HepG2 (cell line): ENCODE measurements around the gene VIT. TPM values are rescaled to one million over a fixed set of nuclear protein-coding genes. Genes with fewer than 3 reads are reported as not detected.

Source experiments
- ATAC-seq: fragments of 200-7000 bp; cut with Tn5 transposase; 3 replicates; pipeline ENCODE4 v1.9.1; 2020; ENCODE audit warnings: mild to moderate bottlenecking, moderate library complexity
- BruUV-seq: library from RNA; stranded (reverse); fragments of 400-500 nt; replicated peaks from 2 replicates; lab custom pipeline; 2021; lab: Mats Ljungman, UMichigan
- CTCF ChIA-PET: fragments of 300-600 bp; formaldehyde crosslinking; extraction: SDS; loops from one replicate; lab custom pipeline; 2021; ENCODE audit warnings: low total read pairs, inconsistent platforms, low intra/inter-chr PET ratio; lab: Yijun Ruan, JAX
- POLR2A ChIA-PET: fragments of 350-600 bp; sonication (Branson Sonifier 250); formaldehyde crosslinking; loops from one replicate; lab custom pipeline; 2020; ENCODE audit warnings: antibody characterized with exemption, inconsistent platforms; lab: Yijun Ruan, JAX
- DNase-seq: peaks from one replicate; pipeline ENCODE4 v3.0.0-alpha.2; 2015; ENCODE audit warnings: low spot score
- FAIRE-seq: peaks from 3 replicates; lab custom pipeline; 2011; peaks lifted over from hg19 to GRCh38; lab: Jason Lieb, UNC
- H2AFZ ChIP-seq: one replicate; pipeline ENCODE4 v1.6.1; 2011; ENCODE audit warnings: low read length, inconsistent platforms
- H3K27ac ChIP-seq: fragments of 300-600 bp; 3 replicates; pipeline ENCODE4 v1.8.0; 2011; ENCODE audit warnings: mixed run types, mild to moderate bottlenecking, mixed read lengths, low read length, inconsistent platforms; ENCODE audit not compliant: insufficient read depth; ENCODE audit errors: extremely low read length
- H3K27me3 ChIP-seq, 2 experiments: fragments of 200-600 bp in 1 of 2; 2 replicates in 1 of 2; 3 replicates in 1 of 2; pipeline versions ENCODE4 v1.6.0 to v1.8.0; 2011; ENCODE audit warnings: low read length in 2 of 2, mild to moderate bottlenecking in 2 of 2, moderate library complexity in 2 of 2, inconsistent platforms in 1 of 2; ENCODE audit not compliant: insufficient read depth in 2 of 2, control insufficient read depth in 1 of 2
- H3K36me3 ChIP-seq, 2 experiments: fragments of 200-600 bp in 1 of 2; replicated peaks in 1 of 2; 2 replicates in 1 of 2; 3 replicates in 1 of 2; pipeline versions ENCODE4 v1.5.1 to v1.8.0; 2011; ENCODE audit warnings: low read length in 2 of 2, inconsistent platforms in 1 of 2; ENCODE audit not compliant: insufficient read depth in 2 of 2, control insufficient read depth in 1 of 2
- H3K4me1 ChIP-seq: 2 replicates; pipeline ENCODE4 v1.5.1; 2012; ENCODE audit warnings: low read length, inconsistent platforms; ENCODE audit not compliant: insufficient read depth
- H3K4me2 ChIP-seq: 2 replicates; pipeline ENCODE4 v1.6.0; 2011; ENCODE audit warnings: low read depth, low read length, inconsistent platforms
- H3K4me3 ChIP-seq, 3 experiments: fragments of 200-600 bp in 1 of 3; sonication (generic), shearing (Covaris generic) in 1 of 3; replicated peaks in 1 of 3; 2 replicates each; pipeline ENCODE4 v1.5.1; 2011 to 2016; ENCODE audit warnings: low read length in 3 of 3, inconsistent platforms in 2 of 3, low read depth in 2 of 3, mild to moderate bottlenecking in 2 of 3, control low read depth in 1 of 3, mixed read lengths in 1 of 3; ENCODE audit not compliant: insufficient read depth in 1 of 3
- H3K79me2 ChIP-seq: one replicate; pipeline ENCODE4 v1.6.1; 2011; ENCODE audit warnings: low read length, inconsistent platforms; ENCODE audit not compliant: insufficient read depth
- H3K9ac ChIP-seq: 2 replicates; pipeline ENCODE4 v1.6.0; 2011; ENCODE audit warnings: mild to moderate bottlenecking, low read depth, low read length, inconsistent platforms; ENCODE audit not compliant: insufficient read depth
- H3K9me3 ChIP-seq: 2 replicates; pipeline ENCODE4 v1.5.1; 2012; ENCODE audit warnings: mild to moderate bottlenecking, low read length
- H4K20me1 ChIP-seq: 2 replicates; pipeline ENCODE4 v1.6.0; 2011; ENCODE audit warnings: inconsistent platforms, mild to moderate bottlenecking, low read length, moderate library complexity; ENCODE audit not compliant: insufficient read depth
- FOSL1 ChIP-seq: sonication (generic); formaldehyde crosslinking; IDR thresholded peaks from 2 replicates; pipeline ENCODE4 v1.9.0; 2021; ENCODE audit warnings: missing genetic modification reagents, borderline replicate concordance
- GTF2F1 ChIP-seq: fragments of 150-350 bp; IDR thresholded peaks from 2 replicates; pipeline ENCODE4 v1.6.1; 2014; ENCODE audit warnings: low read length
- RXRA ChIP-seq: sonication (generic); formaldehyde crosslinking; IDR thresholded peaks from 2 replicates; pipeline ENCODE4 v1.5.1; 2020; ENCODE audit warnings: missing genetic modification reagents
- ZNF333 ChIP-seq: sonication (generic); formaldehyde crosslinking; IDR thresholded peaks from 2 replicates; pipeline ENCODE4 v1.4.0; 2020; ENCODE audit warnings: mild to moderate bottlenecking, missing genetic modification reagents, borderline replicate concordance
- ZNF574 ChIP-seq: sonication (generic); formaldehyde crosslinking; IDR thresholded peaks from 2 replicates; pipeline ENCODE4 v1.4.0; 2020; ENCODE audit warnings: missing genetic modification reagents
- WGBS: methylation state at CpG from one replicate; pipeline ENCODE4 v1.1.6; 2017; ENCODE audit warnings: low lambda C conversion rate; 5-methylcytosine and 5-hydroxymethylcytosine counted together
- in situ Hi-C: cut with HindIII; loops from 2 replicates; pipeline ENCODE4 v1.10.0; 2017; ENCODE audit warnings: low pct_unique_long_range_greater_than_20kb; ENCODE audit not compliant: extremely low pct_ligation_motif_present
- intact Hi-C: fragments of 100-400 bp; cut with micrococcal nuclease; formaldehyde crosslinking; loops from one replicate; pipeline ENCODE4 v1.10.0; 2022; ENCODE audit not compliant: unreplicated experiment
- polyA plus RNA-seq, 8 experiments: library from polyadenylated mRNA; depleted of rRNA in 3 of 8; stranded (reverse) in 7 of 8; unstranded in 1 of 8; fragments of >200 nt; fragmentation: Illumina TruSeq in 4 of 8; extraction: Trizol in 4 of 8; gene quantifications; 2 replicates each; pipeline versions ENCODE4 v1.2.1 to v1.2.3, GENCODE V29; 2011 to 2016; ENCODE audit warnings: low read depth in 4 of 8, missing spikeins in 1 of 8, mixed read lengths in 1 of 8; ENCODE audit not compliant: insufficient read depth in 1 of 8
- total RNA-seq, 5 experiments: library from RNA; depleted of rRNA; stranded (reverse); fragments of >200 nt; fragmentation: Illumina TruSeq; extraction: Trizol; gene quantifications; 2 replicates each; pipeline ENCODE4 v1.2.3, GENCODE V29; 2016; ENCODE audit warnings: low read depth in 1 of 5

VIT gene
- total and polyA plus RNA-seq, 2 of the 13 experiments (the other 11 are each of a cell fraction or from before 2014, with no cell fraction given) = not detected

- Histone ChIP-seq H3K4me2 (no peak overlapping the region), H3K9ac (no peak overlapping the region), H3K79me2 (no peaks in the 10 kb centered on the region), H3K27ac (no peak overlapping the region), H3K4me3 (no peak overlapping the region), H3K4me1 (no peaks in the 10 kb centered on the region), H3K9me3 (no peaks in the 10 kb centered on the region), H2AFZ (no peak overlapping the region), H3K27me3 (peaks cover 3 to 46% of the 10 kb centered on the region in 2 experiments; a peak in 4 of 5 replicates), H3K36me3 (no peaks in the 10 kb centered on the region), H4K20me1 (no peaks in the 10 kb centered on the region)
- in situ Hi-C loops = no loop called here
- 25% methylated on average over 9 of the region's 9 CpGs for WGBS
- POLR2A ChIA-PET = no interaction called here
- BruUV-seq = no TSS peak
- peak; percentile 54; the same call in 1 of the 2 replicates for TF ChIP-seq ZNF574 (CRISPR knock-in tag)
- TF ChIP-seq RXRA (CRISPR knock-in tag) = no peak
- no peak for TF ChIP-seq ZNF333 (CRISPR knock-in tag)
- TF ChIP-seq FOSL1 (CRISPR knock-in tag) = no peak
- TF ChIP-seq GTF2F1 = no peak
- peak; percentile 58 for ATAC-seq
- FAIRE-seq = no peak
- no peak for DNase-seq
- CTCF ChIA-PET = no interaction called here
- intact Hi-C loops = no loop called here
Measured at GRCh38 chr2:36705326-36706020, 9.0 kb downstream of the VIT start.
